DMS114 treated with DMSO at 0.1 percent for 48 hours (cell line): ENCODE results near the gene STX4.

Experiments used
- DNase-seq: peaks from one replicate; lab custom pipeline; 2025; ENCODE audit not compliant: unreplicated experiment; lab: John Stamatoyannopoulos, UW

Gene STX4, protein sequence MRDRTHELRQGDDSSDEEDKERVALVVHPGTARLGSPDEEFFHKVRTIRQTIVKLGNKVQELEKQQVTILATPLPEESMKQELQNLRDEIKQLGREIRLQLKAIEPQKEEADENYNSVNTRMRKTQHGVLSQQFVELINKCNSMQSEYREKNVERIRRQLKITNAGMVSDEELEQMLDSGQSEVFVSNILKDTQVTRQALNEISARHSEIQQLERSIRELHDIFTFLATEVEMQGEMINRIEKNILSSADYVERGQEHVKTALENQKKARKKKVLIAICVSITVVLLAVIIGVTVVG

DNA sequence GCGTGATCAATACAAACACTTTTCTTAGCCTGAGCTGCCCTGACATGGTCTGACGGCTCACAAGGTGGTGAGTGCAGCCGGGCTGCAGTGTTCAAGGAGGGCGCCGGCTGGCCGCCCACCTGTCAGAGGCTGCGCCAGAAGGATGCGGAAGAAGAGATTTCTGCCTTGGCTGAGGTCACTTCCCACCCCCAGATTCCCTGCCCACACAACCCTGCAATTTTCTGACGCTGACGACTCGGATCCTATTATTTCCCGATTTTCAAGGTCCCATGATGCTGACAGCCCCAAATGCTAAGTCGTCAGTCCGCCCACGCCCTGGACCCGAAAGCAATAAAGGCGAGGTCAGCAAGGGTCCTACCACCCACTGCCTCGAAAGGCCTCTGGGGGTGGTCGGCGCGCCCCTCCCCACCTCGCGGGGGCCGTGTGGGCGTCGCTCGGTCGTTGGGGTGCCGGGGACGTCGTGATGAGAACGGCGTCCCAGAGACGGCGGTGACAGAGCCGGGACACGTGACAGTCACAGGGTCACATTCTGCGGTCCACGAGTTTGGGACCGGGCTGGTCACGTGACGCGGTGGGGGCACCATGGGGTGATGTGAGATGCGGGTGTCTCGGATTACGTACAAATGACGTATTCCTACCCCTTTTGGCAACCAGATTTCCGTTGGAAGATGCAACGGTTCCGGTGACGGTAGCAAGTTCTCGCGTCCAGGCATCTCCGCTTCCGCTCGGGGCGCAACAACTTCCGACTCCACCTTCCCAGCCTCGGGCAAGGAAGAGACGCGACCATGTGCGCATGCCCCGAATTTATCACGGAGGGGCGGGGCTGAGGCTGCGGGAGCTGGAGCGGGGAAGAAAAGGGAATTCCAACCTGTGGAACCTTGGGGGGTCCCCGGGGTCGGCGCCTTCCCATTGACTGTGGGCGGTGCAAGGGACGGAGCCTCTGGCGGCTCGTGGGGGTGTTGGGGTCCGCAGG, at the start of gene STX4:
TSS of gene STX4 (plus strand) at position 823 of the 973 bp plus-strand sequence. CDS start 248 bp downstream, outside the sequence.
- peak; percentile 88 for DNase-seq

DNA sequence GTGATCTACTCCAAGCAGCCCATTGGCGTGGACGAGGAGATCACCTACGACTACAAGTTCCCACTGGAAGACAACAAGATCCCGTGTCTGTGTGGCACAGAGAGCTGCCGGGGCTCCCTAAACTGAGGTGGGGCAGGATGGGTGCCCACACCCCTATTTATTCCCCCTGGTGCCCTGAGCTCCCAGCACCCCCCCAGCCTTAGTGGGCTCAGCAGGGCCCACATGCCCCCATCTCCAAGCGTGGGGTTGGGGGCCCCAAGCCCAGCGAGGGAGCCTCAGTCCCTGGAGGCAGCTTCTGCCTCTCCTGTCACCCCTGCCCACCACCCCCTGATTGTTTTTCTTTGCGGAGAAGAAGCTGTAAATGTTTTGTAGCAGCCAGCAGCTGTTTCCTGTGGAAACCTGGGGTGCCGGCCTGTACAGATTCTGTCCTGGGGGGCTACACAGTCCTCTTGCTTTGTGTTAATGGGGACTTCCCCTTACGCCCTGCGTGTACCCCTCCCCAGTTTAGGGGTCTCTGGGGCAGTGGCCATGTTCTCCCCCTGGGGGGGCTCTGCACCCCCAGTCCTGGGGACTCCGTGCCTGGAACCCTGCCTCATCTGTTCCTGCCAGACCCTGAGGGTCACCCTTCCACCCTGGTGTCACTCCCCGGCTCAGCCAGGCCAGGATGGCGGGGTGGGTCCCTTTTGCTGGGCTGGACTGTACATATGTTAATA, 49.3 kb upstream of the STX4 start:
- no peak for DNase-seq

DNA sequence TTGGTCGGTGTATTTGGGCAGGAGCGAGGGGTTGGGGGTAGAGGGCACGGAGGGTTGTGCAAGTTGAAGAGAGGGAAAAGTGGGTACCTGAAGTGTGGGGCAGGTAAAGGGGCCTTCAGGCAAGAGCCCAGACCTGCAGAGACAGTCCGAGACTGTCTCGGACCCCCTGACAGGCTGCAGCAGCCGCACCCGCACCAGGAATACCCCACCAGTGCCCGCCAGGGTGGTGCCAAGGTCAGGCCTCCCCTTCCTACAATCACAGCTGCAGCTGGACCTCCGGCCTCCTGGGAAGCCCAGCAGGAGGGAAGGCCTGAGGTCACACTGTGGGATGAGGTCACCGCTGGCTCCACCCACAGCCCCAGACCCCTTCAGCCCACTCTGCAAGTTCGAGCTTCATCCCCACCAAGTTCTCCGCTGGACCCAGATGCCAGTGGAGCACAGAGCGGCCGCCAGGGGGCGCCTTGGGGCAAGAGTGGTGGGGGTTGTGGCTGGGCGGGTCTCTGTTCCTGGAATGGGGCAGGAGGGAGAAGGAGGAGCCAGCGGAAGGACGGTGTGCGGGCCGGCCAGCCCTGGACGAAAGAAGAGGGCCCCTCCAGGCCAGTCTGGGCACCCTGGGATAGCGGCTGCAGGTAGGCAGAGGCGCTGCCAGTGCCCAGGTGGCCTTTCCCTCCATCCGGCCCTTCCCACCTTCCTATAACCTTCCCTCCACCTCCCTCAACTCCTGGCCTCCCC, 48.5 kb upstream of the STX4 start, which contains the start of gene HSD3B7:
TSS of gene HSD3B7 (plus strand) at position 539 of the 732 bp plus-strand sequence. CDS start 452 bp downstream, outside the sequence.
- peak; percentile 49 for DNase-seq

DNA sequence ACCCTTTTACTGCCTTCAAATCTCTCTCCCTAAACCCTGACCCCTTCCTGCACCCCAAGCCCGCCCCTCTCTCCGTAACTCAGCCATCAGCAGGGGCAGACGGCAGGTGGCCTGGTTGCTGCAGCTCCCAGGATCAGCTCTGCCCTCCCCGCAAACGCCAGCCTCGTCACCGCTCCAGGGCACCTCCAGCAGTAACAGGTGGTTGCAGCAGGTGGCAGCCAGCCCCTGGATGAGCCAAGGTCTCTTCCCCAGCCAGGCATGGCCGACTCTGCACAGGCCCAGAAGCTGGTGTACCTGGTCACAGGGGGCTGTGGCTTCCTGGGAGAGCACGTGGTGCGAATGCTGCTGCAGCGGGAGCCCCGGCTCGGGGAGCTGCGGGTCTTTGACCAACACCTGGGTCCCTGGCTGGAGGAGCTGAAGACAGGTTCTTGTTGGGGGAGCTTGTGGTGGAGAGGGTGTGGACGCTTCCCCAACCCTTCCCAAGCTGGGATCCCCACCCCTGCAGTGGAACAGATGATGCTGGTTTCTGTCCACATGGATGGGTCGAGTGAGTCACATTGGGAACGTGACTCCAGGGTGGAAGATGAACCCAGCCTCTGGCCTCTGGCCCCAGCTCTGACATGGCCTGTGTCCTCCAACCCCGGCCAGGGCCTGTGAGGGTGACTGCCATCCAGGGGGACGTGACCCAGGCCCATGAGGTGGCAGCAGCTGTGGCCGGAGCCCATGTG, 47.8 kb upstream of the STX4 start:
- no peak for DNase-seq

DNA sequence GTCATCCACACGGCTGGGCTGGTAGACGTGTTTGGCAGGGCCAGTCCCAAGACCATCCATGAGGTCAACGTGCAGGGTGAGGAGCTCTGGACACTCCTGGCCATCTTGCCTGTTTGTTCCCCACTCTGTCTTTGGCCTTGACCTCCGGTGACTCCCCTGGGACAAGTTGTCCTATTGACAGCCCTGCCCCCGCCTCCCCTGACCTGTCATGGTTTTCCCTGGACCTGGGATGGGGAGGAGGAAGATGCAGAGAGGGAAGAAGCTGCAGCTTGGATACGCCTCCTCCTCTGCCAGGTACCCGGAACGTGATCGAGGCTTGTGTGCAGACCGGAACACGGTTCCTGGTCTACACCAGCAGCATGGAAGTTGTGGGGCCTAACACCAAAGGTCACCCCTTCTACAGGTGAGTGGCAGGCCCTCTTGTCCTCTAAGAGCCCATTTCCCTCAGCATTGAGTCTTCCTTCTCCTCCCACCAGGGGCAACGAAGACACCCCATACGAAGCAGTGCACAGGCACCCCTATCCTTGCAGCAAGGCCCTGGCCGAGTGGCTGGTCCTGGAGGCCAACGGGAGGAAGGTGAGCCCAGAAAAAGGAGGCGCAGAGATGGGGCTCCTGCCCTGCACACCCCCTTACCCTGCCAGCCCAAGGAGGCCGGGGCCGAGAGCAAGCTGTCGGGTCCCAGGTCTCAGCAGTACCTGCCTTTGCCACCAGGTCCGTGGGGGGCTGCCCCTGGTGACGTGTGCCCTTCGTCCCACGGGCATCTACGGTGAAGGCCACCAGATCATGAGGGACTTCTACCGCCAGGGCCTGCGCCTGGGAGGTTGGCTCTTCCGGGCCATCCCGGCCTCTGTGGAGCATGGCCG, 47.0 kb upstream of the STX4 start:
- no peak for DNase-seq

DNA sequence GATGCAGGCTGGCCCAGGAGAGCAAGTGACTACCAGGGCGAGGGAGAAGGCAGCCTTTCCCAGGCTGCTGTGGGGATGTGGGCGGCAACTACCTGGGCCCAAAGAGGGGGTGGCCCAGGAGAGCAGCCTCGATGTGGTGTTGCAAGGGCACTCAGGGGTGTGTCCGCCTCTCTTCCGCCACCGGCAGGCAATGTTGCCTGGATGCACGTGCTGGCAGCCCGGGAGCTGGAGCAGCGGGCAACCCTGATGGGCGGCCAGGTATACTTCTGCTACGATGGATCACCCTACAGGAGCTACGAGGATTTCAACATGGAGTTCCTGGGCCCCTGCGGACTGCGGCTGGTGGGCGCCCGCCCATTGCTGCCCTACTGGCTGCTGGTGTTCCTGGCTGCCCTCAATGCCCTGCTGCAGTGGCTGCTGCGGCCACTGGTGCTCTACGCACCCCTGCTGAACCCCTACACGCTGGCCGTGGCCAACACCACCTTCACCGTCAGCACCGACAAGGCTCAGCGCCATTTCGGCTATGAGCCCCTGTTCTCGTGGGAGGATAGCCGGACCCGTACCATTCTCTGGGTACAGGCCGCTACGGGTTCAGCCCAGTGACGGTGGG, 45.7 kb upstream of the STX4 start:
- no peak for DNase-seq

DNA sequence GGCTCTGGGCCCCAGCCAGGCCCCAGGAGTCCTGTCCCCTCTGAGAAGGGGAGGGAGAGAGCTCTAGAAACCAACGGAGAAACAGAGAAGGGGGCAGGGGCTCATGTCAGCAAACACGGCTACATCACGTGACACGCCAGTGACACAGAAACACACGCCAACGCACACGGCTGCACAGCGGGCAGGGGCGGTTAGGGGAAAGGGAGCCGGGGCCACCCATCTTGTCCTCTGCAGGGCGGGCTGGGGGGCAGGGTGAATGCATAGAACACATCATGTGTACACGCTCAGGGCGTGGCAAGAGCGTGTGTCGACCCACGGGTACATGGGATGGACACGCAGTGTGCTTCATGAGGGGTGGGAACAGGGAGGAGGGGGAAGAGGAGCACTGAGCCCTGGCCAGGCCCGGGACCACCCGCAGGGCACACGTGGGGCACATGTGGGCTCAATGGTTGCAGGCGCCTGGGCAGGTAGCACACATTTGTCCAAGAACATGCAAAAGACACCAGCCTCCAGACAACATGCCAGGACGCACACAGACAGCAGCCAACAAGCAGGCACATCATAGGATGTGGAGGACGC, 43.8 kb upstream of the STX4 start:
- DNase-seq, result no peak

DNA sequence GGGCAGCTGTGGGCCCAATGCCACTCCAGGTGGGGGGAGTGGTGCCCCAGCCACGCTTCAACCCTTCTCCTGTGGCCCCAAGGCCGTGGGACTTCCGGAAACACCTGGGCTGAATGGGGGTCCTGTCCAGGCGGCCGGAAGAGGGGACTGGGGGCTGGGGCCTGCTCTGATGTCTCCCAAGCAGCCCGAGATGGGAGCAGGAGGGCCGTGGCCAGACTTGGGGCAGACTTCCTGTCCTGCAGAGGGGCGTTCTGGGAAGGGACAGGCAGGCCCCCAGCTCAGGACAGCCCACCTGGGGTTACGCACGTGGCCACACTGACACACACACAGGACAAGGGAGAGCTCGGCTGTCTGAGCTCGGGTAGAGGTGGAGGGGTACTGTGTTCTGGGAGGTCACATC, 43.3 kb upstream of the STX4 start:
- DNase-seq, result no peak

DNA sequence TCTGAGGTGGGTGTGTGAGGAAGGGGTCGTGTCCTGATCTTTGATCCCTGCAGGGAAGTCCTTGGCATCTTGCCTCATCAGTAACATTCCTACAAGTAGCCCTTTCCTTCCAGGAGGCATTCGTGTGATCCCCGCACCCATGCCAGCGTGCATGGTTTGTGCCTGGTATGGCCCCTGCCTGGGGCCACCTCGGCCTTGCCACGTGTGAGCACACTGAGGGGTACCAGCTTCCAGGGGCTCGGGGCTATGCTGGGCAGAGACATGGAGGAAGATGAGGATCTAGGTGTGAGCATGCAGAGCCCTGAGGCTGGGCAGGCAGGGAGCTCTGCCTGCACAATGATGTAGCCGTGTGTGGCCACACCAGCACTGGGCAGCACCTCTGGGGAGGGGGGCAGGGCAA, 42.3 kb upstream of the STX4 start:
- no peak for DNase-seq

DNA sequence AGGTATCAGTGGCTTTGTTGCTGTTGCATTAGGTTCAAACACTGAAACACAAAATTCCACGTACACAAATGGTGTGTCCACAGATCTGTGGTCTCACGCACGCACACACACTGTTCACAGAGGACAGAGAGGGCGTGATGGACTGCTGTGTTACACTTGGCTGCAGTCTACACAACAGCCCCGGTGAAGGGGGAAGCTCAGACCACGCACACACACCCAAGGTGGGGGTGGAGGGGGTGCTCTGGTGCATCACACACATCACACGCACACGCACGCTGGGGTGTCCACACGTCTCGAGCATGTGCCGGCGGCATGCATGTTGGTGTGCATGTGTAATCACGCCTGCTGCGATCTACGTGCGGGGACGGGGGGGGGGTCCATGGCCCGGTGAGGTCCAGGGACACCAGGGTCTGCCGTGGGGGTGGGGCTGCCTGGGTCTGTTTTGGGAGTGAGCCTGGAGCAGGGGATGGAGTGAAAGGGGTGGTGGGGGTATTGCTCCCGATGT, 41.0 kb upstream of the STX4 start:
- no peak for DNase-seq

DNA sequence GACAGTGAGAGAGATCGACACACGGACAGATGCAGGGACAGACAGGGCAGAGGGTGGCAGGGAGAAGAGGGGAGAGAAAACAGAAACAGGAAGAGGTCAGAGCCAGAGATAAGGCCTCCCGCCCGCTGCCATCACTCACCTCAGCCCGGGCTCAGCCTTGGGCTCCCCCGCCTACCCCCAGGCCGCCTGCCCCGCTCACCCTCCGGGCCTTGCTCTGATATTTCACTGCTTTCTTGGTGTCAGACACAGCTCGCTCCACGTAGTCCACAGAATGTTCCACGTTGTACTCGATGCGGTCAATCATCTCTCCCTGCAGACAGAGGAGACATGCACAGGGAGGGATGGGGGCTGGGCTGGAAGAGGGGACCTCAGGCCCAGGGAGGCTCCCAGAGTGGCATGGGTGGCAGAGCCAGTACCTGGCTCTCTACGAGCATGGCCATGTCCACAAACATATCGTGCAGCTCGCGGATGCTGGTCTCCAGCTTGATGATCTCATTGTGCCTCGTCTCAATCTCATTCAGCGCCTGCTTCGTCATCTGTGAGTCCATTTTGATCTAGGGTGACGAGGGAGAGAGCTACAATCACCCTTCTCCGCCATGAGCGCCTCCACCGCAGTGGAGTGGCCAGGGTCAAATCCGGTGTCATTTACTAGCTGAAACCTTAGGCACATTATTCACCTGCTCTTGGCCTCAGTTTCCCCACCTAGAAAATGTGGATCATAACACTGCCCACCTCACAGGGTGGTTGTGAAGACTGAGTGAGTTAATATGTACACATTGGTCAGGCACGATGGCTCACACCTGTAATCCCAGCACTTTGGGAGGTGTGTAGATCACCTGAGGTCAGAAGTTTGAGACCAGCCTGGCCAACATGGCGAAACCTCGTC, 40.2 kb upstream of the STX4 start:
- no peak for DNase-seq

DNA sequence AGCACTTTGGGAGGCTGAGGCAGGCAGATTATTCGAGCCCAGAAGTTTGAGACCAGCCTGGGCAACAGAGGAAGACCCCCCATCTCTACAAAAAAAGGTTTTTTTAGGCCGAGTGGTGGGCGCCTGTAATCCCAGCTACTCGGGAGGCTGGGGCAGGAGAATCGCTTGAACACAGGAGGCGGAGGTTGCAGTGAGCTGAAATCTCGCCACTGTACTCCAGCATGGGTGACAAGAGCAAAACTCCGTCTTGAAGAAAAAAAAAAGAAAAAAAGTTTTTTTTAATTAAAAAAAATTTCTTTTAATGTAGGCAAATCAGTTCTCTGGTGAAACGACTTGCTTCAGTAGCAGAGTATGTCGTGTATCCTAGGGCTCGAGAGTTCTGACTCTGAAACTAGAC, 37.4 kb upstream of the STX4 start:
- no peak for DNase-seq

DNA sequence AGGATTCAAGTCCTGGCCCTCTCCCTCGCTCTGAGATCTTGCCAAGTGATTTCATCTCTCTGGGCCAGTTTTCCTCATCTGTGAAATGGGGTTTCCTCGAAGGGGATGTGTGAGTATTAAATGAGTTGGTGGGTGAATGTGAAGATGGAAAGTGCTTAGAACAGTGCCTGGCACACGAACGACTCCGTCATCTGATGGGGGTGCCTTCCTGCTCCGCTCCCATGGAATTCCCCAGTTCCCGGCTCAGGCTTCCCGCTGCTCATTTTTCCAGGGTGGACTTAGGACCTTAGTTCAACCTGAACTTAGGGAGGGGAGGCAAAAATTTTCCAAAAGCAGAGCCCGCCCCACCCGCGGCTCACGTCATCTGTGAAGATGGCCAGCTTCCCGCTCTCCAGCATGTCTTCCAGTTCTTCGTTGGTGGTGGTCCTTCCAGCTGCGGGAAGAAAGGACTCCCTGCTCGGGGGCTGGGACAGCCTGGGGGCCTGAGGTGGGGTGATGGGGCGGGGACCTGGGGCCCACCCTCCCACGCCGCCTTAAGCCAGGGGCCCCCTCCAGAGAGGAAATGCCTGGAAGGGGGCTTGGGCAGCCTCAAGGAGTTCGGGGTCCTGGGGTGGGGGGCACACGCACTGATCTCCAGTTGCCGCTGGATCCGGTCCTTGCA, 36.9 kb upstream of the STX4 start:
- no peak for DNase-seq

DNA sequence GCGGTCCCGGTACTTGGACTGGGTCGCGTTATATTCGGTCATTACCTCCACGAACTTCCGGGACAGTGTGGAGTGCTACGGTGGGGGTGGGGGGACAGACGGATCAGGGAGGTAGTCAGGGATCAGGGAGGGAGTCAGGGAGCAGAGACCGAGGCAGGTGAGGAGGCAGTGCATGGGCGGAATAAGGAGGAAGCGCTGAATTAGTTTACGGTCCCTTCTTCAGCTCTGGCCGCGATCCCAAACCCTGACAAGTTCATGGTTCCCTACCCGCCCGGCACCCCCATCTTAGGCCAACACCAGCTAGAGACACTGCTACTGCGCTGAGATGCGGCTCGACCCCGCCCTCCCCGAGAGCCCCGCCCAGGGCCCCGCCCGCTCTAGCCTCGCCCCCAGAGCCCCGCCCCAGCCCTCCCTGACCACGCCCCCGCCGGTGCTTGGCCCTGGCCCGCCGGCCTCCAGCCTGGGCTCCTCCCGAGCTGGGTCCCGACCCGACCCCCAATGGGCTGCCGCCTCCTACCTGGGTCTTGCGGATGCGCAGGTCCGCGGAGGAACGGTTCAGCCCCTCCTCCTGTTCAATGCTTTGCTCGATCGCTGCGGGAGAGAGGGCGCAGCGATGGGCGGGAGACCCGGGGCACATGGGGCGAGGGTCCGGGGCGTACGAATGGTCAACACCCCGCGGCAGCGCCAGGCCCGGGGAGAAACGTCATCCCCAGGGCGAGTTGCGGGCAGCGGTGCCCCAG, 36.2 kb upstream of the STX4 start:
- peak; percentile 49 for DNase-seq

DNA sequence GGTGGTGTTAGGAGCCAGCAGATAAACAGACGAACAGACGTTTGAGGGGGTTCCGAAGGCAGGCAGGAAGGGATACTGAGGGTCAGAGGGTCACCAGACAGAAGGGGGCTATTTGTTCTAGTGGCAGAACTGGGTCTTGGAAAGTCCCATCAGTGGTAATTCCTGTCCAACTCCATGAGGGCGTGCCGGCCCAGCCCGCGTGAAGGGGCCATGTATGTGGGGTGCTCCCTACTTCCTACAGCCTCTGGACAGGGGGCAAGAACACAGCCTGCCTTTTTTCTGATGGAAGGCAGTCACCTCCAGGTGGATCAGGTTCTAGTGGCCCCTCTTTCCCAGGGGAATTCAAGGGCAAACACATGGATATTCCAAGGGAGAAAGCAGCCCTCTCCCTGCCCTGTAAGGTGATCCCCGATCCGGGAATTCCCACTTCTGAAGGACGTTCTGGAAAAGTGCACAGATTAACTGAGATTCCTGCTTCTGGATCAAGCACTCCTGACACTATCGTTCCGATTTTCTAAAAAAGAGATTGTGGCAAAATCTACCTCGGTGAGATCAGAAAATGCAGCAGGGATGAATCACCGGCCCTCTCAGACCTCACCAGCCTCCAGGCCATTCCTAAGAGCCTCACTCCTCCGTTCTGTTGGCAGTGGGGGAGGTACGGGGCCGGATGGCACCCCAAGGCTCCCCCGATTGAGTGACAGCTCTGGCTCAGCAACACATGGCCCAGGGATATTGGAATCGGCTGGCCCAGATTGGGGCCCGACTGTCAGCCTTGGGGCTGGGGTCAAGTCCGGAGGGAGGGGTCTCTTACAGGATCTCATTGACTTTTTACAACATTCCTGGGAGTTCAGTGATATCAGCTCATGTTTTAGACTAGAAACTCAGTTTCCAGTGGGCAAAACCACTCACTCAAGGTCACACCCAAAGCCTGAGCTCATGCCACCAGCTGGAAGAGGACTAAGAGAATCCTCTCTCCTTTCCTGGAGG, 35.3 kb upstream of the STX4 start:
- no peak for DNase-seq
